HepG2 (cell line): ENCODE measurements around the gene ATP5MK. TPM values are rescaled to one million over a fixed set of nuclear protein-coding genes. Genes with fewer than 3 reads are reported as not detected.
A peak's percentile ranks its signal among the peaks of the same experiment; 100 is the strongest.

ENCODE experiments used
- CBX1 ChIP-seq: IDR thresholded peaks from one replicate; pipeline ENCODE4 v1.6.1; 2016; ENCODE audit warnings: antibody characterized with exemption, low read depth
- DNMT1 ChIP-seq: sonication (generic); formaldehyde crosslinking; IDR thresholded peaks from 2 replicates; pipeline ENCODE4 v1.5.1; 2020; ENCODE audit warnings: mild to moderate bottlenecking, missing genetic modification reagents
- E2F2 ChIP-seq: sonication (generic); formaldehyde crosslinking; IDR thresholded peaks from 2 replicates; pipeline ENCODE4 v1.4.0; 2020; ENCODE audit warnings: missing genetic modification reagents, borderline replicate concordance
- FOSL2 ChIP-seq: sonication (generic); formaldehyde crosslinking; IDR thresholded peaks from 2 replicates; pipeline ENCODE4 v1.4.0; 2020; ENCODE audit warnings: missing genetic modification reagents
- FOXK2 ChIP-seq: fragments of 450-650 bp; IDR thresholded peaks from 2 replicates; pipeline ENCODE4 v1.6.1; 2016
- GMEB1 ChIP-seq: sonication (generic); formaldehyde crosslinking; IDR thresholded peaks from 2 replicates; pipeline ENCODE4 v1.5.1; 2020; ENCODE audit warnings: missing genetic modification reagents, mild to moderate bottlenecking, borderline replicate concordance
- HIVEP1 ChIP-seq: sonication (generic); formaldehyde crosslinking; IDR thresholded peaks from 2 replicates; pipeline ENCODE4 v1.4.0; 2020; ENCODE audit warnings: mild to moderate bottlenecking, missing genetic modification reagents
- HMGXB4 ChIP-seq, 2 experiments: sonication (generic) in 1 of 2; formaldehyde crosslinking in 1 of 2; IDR thresholded peaks; 2 replicates each; pipeline versions ENCODE4 v1.4.0 to v1.6.1; 2018 to 2020; ENCODE audit warnings: missing genetic modification reagents in 2 of 2, borderline replicate concordance in 1 of 2, low read depth in 1 of 2, mild to moderate bottlenecking in 1 of 2, missing biosample characterization in 1 of 2
- MIER2 ChIP-seq: IDR thresholded peaks from 2 replicates; pipeline ENCODE4 v1.6.1; 2016; ENCODE audit warnings: missing biosample characterization, missing genetic modification reagents
- NFATC3 ChIP-seq: sonication (generic); formaldehyde crosslinking; IDR thresholded peaks from 2 replicates; pipeline ENCODE4 v1.5.1; 2020; ENCODE audit warnings: mild to moderate bottlenecking, missing genetic modification reagents
- NFIC ChIP-seq: IDR thresholded peaks from 2 replicates; pipeline ENCODE4 v1.6.1; 2012; ENCODE audit warnings: mild to moderate bottlenecking, low read length, inconsistent platforms
- PITX1 ChIP-seq: sonication (generic); formaldehyde crosslinking; IDR thresholded peaks from 2 replicates; pipeline ENCODE4 v1.5.1; 2020; ENCODE audit warnings: mild to moderate bottlenecking, missing genetic modification reagents
- POLR2A ChIP-seq, 2 experiments: IDR thresholded peaks; 2 replicates each; pipeline ENCODE4 v1.6.1; 2011; ENCODE audit warnings: low read depth in 2 of 2, low read length in 2 of 2, mild to moderate bottlenecking in 1 of 2, moderate library complexity in 1 of 2; ENCODE audit not compliant: insufficient read depth in 1 of 2
- PRMT3 ChIP-seq: sonication (generic); formaldehyde crosslinking; IDR thresholded peaks from 2 replicates; pipeline ENCODE4 v1.8.1; 2022; ENCODE audit warnings: low read depth, mild to moderate bottlenecking, moderate library complexity, missing genetic modification reagents, borderline replicate concordance
- REPIN1 ChIP-seq: sonication (generic); formaldehyde crosslinking; IDR thresholded peaks from 2 replicates; pipeline ENCODE4 v1.8.0; 2022; ENCODE audit warnings: missing genetic modification reagents, low read depth, mild to moderate bottlenecking, borderline replicate concordance
- RFXAP ChIP-seq: sonication (generic); formaldehyde crosslinking; IDR thresholded peaks from 2 replicates; pipeline ENCODE4 v1.4.0; 2020; ENCODE audit warnings: missing genetic modification reagents, borderline replicate concordance
- RXRA ChIP-seq: sonication (generic); formaldehyde crosslinking; IDR thresholded peaks from 2 replicates; pipeline ENCODE4 v1.5.1; 2020; ENCODE audit warnings: missing genetic modification reagents
- TFAP4 ChIP-seq: sonication (generic); IDR thresholded peaks from 2 replicates; pipeline ENCODE4 v1.6.1; 2016; ENCODE audit warnings: low read depth, borderline replicate concordance
- ZFP36L2 ChIP-seq: sonication (generic); formaldehyde crosslinking; IDR thresholded peaks from 2 replicates; pipeline ENCODE4 v1.4.0; 2020; ENCODE audit warnings: missing genetic modification reagents
- ZNF10 ChIP-seq: sonication (generic); formaldehyde crosslinking; IDR thresholded peaks from 2 replicates; pipeline ENCODE4 v1.4.0; 2020; ENCODE audit warnings: mild to moderate bottlenecking, low read depth, missing genetic modification reagents, borderline replicate concordance
- ZNF337 ChIP-seq: sonication (generic); formaldehyde crosslinking; IDR thresholded peaks from 2 replicates; pipeline ENCODE4 v1.5.1; 2020; ENCODE audit warnings: missing genetic modification reagents, low read depth, mild to moderate bottlenecking, borderline replicate concordance
- ZNF367 ChIP-seq: sonication (generic); formaldehyde crosslinking; IDR thresholded peaks from 2 replicates; pipeline ENCODE4 v1.4.0; 2020; ENCODE audit warnings: missing genetic modification reagents, borderline replicate concordance
- ZNF547 ChIP-seq: sonication (generic); formaldehyde crosslinking; IDR thresholded peaks from 2 replicates; pipeline ENCODE4 v1.5.1; 2020; ENCODE audit warnings: mild to moderate bottlenecking, missing genetic modification reagents
- ZNF550 ChIP-seq: sonication (generic); formaldehyde crosslinking; IDR thresholded peaks from 2 replicates; pipeline ENCODE4 v1.4.0; 2020; ENCODE audit warnings: mild to moderate bottlenecking, missing genetic modification reagents, borderline replicate concordance
- ZNF746 ChIP-seq: sonication (generic); formaldehyde crosslinking; IDR thresholded peaks from 2 replicates; pipeline ENCODE4 v1.8.0; 2022; ENCODE audit warnings: mild to moderate bottlenecking, missing genetic modification reagents
- polyA plus RNA-seq, 8 experiments: library from polyadenylated mRNA; depleted of rRNA in 3 of 8; stranded (reverse) in 7 of 8; unstranded in 1 of 8; fragments of >200 nt; fragmentation: Illumina TruSeq in 4 of 8; extraction: Trizol in 4 of 8; gene quantifications; 2 replicates each; pipeline versions ENCODE4 v1.2.1 to v1.2.3, GENCODE V29; 2011 to 2016; ENCODE audit warnings: low read depth in 4 of 8, missing spikeins in 1 of 8, mixed read lengths in 1 of 8; ENCODE audit not compliant: insufficient read depth in 1 of 8
- total RNA-seq, 5 experiments: library from RNA; depleted of rRNA; stranded (reverse); fragments of >200 nt; fragmentation: Illumina TruSeq; extraction: Trizol; gene quantifications; 2 replicates each; pipeline ENCODE4 v1.2.3, GENCODE V29; 2016; ENCODE audit warnings: low read depth in 1 of 5

ATP5MK gene
- total and polyA plus RNA-seq, 2 of the 13 experiments (the other 11 are each of a cell fraction or from before 2014, with no cell fraction given), result 312 to 517 TPM

- TF ChIP-seq ZFP36L2 (CRISPR knock-in tag) (no peak), RFXAP (CRISPR knock-in tag) (no peak), TFAP4 (peak; percentile 23; the same call in 1 of the 2 replicates), NFIC (no peak), NFATC3 (CRISPR knock-in tag) (no peak; the same call in 1 of the 2 replicates), DNMT1 (CRISPR knock-in tag) (peak; percentile 95; the same call in 1 of the 2 replicates), ZNF746 (CRISPR knock-in tag) (no peak), PRMT3 (CRISPR knock-in tag) (0 out of 2 replicates have a peak, but pooled peaks have one; percentile 69), ZNF367 (CRISPR knock-in tag) (no peak), E2F2 (CRISPR knock-in tag) (no peak; the same call in 1 of the 2 replicates), ZNF337 (CRISPR knock-in tag) (no peak; the same call in 1 of the 2 replicates), ZNF547 (CRISPR knock-in tag) (peak; percentile 22; the same call in 1 of the 2 replicates), ZNF550 (CRISPR knock-in tag) (no peak), POLR2A (IDR thresholded peaks at IDR 0.05; ENCODE audit: insufficient read depth in 1 of 2, low read depth in 2 of 2, low read length in 2 of 2) (peak; percentile 87 to 91), HMGXB4 (CRISPR knock-in tag; IDR thresholded peaks at IDR 0.05; ENCODE audit: borderline replicate concordance in 1 of 2, low read depth in 1 of 2) (peak; percentile 81 to 92; a peak in 3 of 4 replicates), REPIN1 (CRISPR knock-in tag) (peak; percentile 18), HIVEP1 (CRISPR knock-in tag) (peak; percentile 58; the same call in 1 of the 2 replicates), ZNF10 (CRISPR knock-in tag) (no peak), CBX1 (peak; percentile 54), MIER2 (CRISPR knock-in tag) (peak; percentile 63; the same call in 1 of the 2 replicates), FOSL2 (CRISPR knock-in tag) (peak; percentile 74), PITX1 (CRISPR knock-in tag) (peak; percentile 28; the same call in 1 of the 2 replicates), RXRA (no peak; the same call in none of the 2 replicates), GMEB1 (peak; percentile 49; the same call in 1 of the 2 replicates), FOXK2 (peak; percentile 71; the same call in 1 of the 2 replicates)
Measured at GRCh38 chr10:103367782-103368518, 28.3 kb downstream of the ATP5MK start, which contains the start of gene TAF5 (continued).
